Measurements from ENCODE around the gene ARHGAP31.
"Not testable (repeated sequence)": the region's sequence is repeated elsewhere in the genome, so short reads cannot be mapped to it uniquely, and the experiment has no call there.

The ARHGAP31 gene

DNA sequence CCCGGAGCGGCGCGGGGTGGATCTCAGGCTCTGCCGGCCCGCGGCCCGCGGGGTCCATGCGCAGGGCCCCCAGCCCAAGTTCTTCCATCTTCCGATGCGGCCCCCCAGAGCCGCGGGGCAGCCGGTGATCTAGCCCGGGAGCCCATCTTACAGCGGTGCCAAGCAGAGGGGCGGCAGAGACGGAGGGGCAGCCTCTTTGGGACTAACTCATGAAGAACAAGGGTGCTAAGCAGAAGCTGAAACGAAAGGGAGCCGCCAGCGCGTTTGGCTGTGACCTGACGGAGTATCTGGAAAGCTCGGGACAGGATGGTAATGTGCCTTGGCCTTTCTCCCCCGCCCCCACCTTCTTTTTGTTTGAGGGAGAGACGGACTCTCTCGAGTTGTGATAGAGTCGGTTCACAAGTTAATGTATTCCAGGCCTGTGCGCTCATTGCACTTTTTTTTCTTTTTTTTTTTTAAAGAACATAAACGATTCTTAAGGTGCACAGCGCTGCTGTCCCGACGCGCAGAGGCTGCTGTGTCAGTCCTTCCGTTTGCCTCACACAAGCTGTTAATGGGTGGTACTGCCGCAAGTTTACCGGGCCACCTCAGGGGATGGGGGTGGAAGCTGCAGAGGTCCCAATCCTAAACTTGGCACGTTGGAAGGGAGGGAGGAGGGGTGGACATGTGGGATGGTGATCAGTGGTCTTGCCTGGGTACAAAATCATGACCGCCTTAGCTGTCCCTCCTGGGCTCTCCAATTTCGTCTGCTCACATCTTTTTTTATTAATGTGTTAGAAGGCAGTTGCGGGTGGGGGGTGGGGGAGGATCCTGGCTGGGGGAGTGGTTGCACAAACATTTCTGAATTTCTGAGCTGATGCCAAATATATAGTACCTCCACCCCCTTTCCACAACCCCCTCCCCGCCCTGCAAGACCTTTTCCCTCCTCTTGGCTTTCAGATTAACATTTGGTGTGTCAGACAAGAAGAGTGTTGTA, 801 bp downstream of the ARHGAP31 start:
- DNase-seq, result no peak

DNA sequence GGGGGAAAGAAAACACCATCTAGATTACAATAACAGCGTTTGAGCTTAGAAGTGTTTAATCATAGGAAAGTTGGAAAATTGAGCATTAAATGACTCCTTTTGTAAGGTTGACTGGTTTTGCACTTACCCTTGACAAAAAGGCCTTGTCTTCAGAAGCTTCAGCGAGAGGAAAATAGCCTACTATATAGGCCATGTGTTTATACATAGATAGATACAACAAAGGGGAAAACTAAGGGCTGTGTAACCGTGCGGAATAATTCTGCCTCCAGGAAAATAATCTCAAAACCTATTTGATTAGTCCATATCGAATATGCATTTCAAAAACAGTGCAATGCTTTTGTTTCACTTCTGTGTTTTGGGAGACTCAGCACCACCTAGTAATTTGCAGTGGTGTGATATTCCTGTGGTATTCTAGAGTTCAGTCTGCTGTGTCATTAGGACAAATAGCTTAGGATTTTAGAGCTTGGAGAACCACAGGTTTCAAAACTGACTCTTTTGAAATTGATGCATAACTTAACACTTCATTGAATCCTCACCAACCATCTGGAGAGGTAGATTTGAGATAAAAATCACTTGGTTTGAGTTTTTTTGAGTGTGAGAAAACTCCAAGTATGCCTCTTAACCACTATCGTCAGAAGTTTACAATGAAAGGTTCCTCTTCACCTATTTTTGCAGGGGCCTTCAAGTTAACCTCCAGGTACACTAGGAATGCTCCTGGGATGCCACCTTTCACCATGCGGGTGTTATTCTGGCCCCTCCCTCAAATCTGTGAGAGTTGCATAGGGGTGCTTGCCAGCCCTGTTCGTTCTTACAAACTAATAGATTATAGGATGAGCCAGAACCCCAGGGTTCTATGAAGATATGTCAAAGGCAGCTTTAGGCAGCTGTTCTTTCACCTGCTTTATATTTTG, 1.9 kb downstream of the ARHGAP31 start:
- no peak for DNase-seq

DNA sequence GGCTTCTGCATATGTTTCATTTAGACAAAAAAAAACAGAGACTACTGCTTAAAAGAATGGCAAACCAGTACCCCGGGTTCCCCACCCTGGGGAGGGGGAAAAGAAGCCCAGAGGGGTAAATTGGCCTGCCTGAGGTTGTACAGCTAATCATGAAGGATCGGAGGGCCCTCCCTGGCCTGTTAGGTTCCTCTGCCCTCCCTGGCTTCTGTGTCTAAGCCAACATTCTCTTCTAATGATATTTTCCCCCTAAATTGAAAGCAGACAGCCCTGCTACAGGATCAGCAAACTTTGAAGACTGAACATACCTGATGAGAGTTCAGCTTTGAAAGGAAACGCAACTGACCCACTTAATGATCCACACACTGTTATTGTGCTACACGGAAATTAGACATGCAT, 2.5 kb downstream of the ARHGAP31 start:
- DNase-seq, result no peak

DNA sequence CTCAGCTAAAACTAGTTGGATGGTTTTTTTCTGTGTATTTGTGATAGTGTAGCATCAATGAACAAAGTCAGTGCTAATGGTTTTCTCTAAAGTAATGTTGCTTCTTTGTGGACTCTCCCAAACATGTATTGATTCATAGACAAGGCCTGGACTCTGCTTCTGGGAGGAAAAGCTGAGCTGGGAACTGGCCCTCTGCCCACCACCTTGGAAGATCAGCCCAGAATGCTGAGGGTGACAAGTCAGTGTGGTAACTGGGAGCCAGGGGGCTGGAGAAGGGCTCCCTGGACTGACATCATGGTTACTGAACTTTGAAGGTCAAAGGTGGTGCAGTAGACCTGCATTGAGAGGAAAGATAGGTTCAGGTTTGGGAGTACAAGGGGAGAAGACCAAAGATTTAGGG, 3.0 kb downstream of the ARHGAP31 start:
- no peak for DNase-seq

DNA sequence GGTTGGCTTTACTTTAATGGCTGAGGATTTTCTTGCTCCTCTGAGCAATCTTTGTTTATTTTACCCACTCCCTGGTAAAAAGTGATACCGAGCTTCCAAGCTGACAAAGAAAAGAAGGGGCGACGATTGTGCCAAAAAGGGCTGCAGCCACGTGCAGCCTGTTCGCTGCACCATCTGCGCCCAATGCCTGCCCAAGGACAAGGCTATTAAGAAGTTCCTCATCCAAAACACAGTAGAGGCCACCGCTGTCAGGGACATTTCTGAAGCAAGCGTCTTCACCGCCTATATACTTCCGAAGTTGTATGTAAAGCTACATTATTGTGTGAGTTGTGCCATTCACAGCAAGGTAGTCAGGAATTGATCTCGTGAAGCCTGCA, 4.4 kb downstream of the ARHGAP31 start:
- DNase-seq, result no peak

DNA sequence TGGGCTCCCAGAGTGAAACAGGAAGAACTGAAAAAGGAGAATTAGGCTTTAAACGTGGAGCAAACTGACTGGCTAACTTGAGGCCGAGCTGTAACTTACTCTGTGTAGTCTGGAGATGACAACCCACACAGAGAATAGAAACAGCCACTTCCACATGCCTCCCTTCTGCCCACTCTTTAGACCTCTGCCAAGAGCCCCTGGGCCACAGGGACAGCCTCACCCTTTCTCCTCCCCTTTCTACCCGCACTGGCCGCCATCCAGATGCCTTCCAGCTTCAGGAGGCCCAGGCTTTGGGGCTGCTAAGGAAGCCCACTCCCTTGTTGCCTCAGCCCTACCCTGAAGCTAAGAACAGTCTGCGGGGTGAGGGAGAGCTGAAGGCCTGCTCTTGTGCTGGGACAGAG, 6.8 kb downstream of the ARHGAP31 start:
- no peak for DNase-seq

DNA sequence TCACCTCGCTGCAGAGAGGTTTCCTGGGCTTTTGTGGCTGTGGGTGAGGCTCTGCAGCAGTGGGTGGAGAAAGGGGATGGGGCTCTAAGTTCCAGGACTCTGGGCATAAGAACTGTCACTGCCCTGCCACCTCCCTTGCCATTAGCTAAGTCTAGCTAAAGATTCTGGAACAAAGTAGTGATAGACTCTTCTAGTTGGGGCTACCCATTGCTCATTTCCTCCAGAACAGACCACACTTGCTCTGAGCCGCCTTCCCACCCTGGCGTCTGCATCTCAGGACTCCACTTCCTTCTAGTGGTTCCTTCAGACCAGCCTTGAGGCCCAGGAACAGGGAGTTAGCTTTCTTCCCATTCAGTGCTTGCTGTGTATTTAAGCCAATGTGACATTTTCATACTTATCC, 7.5 kb downstream of the ARHGAP31 start:
- no peak for DNase-seq

DNA sequence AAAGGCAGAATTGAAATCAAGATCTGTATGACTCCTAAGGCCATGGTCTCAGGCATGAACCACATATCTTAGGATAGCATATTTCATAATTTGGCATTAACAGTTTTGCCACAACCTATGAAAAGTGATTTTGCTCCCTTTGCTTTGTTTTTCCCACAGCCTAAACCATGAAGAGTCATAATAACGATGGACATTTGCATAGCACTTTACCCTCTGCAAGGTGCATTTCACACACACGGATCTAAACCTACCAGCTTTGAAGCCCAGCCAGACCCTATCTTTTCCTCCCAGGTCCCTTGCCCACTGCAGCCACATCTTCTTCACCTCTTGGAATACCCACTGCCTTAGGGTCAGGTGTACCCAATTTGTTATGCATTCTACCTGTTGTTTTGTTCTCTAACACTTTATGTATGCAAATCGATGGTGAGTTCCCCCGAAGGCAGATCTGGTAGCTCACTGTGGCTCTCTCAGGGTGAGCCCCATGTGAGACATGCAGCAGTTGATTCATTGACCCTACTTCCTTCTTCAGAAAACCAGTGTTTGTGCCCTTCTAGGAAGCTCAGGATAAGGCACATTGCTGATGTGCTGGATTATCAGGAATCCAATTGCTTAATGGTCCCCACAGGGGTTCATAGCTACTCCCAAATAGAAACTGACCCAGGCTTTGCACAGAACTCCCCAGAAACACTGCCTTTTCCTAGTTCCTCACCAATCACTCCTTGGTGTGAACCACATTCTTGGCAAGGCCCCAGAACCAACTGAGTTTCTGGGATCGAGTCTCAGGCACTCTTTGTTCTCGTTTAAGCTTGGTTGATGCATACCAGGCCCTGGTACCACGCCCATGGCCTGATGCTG, 8.7 kb downstream of the ARHGAP31 start:
- no peak for DNase-seq

DNA sequence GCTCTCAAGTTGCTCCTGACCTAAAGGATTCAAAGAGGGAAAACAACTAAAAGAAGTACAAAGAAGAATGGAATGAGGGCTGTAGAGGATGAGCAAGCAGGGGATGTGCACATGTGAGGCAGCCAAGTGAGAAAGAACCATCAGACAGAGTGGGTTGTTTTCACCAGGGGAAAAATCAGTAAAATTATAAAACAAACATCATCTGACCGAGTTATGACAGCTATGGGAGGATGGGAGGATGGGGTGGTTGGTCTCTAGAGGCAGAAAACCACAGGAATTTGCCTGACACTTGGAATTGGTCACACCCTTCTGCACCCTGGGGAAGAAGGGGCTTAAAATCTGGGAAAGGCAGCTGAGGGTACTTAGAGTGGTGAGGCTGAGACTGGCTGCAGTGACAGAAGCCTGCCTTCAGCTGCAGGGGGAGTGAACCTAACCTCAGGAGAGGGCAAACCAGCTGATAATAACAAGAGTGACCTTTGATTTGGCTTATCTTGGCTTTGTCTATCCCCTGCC, 10.1 kb downstream of the ARHGAP31 start:
- no peak for DNase-seq

DNA sequence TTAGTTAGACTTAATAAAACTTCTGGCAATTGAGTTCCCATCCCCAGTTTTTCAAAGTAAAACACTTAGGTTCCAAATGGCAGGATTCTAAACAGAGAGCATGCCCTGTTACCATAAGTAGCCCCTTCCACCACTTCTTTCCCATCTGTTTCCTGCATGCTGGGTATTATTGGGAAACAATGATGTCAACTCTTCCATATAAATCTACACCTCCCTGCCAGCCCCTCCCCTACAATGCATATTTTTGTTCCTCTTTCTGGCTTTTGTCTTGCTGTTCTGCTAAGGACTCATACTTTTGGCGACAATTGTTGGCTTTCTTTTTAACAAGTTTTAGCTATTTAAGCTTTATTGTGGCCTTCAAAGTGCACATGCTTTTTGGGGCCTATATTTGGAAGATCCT, 11.1 kb downstream of the ARHGAP31 start:
- DNase-seq, result no peak

DNA sequence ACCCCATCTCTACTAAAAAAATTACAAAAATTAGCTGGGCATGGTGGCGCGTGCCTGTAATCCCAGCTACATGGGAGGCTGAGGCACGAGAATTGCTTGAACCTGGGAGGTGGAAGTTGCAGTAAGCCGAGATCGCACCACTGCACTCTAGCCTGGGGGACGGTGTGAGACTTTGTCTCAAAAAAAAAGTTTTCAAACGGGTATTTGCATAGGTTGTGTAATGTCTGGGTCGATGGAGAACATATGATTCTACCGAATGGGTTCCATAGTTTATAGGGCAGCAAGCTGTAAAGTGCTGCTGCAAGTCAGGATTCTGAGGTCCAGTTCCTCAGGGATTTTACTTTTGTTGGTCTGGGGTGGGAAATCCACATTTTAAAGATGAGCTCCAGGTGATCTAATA, 12.2 kb downstream of the ARHGAP31 start:
- DNase-seq, result not testable (repeated sequence)

DNA sequence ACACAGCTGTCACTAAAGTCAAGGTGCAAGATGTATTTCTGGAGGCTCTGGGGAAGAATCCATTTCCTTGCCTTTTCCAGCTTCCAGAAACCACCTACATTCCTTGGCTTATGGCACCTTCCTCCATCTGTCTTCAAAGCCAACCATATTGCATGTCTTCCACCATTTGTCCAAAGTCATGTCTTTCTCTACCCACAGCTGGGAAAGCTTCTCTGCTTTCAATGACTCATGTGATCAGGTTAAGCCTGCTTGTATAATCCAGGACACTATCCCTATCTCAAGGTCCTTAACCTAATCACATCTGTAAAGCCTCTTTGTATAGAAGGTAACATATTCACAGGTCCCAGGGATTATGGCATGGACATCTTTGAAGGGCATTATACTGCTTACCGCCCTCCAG, 14.2 kb downstream of the ARHGAP31 start:
- no peak for DNase-seq

DNA sequence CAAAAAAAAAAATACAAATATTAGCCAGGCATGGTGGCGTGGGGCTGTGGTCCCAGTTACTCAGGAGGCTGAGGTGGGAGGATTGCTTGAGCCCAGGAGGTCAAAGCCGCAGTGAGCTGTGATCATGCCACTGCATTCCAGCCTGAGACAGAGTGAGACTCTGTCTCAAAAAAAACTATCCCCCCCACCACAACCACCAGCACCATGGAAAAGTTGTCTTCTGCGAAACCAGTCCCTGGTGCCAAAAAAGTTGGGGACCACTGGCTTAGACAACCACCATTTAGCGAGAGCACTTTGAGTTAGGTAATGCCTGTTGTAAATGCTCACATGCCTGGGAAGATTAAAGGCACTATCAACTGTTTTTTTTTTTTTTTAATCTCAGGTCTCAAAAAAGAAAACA, 15.4 kb downstream of the ARHGAP31 start:
- no peak for DNase-seq

DNA sequence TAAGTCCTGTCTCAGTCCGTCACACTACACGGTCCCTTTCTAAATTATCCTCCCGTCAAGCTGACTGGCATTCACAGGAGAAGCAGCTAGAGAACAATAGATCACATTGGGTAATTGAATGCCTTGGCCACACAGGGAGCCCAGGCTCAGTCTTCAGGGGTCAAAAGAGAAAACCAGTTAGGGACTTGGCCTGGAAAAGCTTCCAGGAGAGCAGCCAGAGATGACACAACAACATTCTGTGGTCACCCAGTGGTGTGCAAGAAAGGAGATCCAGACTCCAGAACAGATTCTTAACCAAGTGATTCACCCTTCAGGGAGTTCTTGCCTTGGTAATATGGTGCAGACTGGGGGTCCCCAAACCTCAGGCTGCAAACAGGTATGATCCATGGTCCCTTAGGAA, 15.9 kb downstream of the ARHGAP31 start:
- no peak for DNase-seq

DNA sequence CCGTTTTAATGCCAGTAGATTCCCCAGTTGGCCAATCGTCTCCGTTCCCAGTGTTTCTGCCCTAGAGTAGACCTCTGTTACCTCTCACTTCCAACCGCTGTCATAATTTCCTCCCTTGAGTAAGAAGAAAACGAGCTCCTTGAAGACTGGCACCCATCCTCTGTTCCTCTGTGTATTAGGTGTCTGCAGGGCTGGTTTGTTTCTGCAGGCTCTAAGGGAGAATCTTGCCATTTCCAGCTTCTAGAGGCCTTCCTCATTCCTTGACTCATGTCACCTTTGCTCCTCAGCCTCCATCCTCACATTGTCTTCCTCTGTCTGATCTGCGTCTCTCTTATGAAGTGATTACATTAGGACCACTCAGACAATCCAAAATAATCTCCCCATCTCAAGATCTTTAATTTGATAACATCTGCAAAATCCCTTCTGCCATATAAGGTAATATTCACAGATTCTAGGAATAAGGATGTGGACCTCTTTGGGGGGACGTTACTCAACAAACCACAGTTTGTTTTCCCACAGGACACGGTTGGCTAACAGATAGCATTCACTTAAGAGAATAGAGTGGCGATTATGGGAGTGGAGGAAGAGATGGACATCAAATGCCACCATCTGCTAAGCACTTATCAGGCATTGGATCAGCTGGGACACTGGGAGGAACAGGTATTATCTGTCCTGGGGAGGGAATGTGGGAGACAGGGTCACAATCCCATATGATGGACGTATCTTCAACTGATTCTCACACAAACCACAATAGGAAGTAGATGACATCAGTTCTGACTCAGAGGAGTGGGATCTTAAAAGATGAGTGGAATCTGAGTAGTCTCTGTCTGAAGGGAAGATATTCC, 17.1 kb downstream of the ARHGAP31 start:
- no peak for DNase-seq

DNA sequence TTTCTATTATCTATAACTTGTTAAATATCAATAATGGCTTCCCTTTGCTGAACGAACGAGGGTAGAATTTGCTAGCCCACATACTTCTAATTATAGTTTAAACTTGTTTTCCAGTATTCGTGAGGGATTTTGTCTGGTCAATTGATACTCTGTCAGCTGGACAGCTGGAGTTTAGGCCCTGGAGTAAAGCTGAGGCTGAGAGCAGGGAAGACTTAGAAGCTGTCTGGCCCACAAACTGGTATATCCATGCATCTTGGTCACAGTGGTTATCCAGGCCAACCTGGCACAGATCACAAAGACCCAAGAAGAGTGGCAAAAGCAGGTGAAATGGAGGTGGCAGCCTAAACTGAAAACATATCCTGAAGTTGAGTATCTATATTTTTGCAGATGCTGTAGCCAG, 19.3 kb downstream of the ARHGAP31 start:
- no peak for DNase-seq

DNA sequence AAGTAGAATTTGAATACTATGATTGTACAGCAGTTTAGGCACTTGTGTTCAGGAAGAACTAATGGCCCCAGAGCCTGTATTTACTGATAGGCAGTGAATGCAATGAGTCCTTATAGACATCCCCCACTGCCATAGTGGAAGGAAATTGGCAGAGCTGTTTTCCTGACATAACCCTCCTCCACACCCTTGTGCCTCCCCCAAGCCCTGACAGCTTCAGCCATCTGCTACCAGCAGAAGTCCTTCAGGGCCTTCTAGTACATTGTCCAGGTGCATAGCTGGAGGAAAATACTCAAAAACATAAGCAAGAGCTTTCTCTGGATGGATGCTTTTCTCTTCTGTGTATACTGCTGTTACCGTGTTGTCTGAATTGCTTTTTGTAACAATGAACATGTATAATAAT, 20.6 kb downstream of the ARHGAP31 start:
- DNase-seq, result no peak

DNA sequence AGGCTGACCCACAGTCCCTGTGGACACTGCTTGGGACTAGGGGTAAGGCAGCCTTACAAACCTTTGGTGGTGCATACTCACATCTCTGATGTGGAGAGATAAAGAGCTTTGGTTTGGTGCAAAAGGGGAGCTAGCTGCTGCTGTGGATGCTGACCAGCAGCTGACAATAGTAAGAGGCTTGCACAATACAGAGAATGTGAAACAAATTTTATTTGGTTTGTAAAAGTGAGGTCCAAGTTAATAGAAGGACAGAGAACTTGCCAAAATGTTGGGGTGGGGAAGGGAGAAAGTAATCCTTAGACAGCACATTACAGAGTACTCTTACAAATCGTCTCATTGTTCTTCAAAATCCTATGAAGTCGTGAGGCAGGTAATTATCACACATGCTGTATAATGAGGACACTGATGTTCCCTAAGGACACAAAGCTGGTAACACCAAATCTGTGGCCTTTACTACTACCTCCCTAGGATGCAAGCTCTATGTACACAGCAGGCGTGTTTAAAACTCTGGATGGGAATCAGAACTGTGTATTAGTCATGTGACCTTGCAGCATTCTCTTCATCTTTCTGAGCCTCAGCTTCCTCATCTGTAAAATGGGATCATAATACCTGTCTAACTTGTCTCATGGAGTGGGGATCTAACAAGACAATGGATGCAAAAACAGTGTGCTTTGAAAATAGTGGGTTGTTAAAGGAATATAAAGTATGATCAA, 21.6 kb downstream of the ARHGAP31 start:
- no peak for DNase-seq

DNA sequence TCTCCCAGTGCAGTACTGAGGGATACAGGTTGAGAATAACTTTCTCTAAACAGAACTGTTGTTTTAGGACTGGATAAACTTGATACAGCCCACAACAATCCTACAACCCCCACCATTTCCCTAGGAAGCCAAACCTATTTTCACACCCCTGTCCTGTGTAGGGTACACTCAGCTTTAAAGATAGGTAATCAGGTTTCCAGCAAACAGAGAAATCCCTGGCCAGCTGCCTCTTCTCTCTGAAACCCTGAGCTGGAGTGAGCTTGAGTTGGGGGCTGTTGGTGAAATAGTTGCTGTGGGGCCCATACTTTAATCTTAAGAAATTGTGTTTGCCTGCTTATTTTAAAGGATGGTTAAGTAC, 22.1 kb downstream of the ARHGAP31 start:
- no peak for DNase-seq

DNA sequence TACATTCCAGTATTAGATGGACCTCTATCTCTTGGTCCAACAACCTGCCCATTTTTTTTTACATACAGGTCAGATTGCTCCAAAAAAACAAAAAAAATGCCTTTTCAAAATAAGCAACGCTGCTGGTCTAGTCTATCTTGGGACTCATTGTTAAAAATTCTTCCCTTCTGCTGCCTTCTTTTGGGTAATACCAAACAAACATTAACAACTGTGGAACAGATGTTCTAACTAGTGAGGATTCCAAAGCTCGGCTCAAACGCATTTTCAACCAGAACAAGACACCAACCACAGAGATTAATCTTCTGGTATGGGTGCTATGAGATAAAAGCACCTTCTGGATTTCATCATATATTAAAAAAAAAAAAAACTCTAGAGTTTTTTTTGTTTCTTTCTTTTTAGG, 24.7 kb downstream of the ARHGAP31 start:
- DNase-seq, result no peak

DNA sequence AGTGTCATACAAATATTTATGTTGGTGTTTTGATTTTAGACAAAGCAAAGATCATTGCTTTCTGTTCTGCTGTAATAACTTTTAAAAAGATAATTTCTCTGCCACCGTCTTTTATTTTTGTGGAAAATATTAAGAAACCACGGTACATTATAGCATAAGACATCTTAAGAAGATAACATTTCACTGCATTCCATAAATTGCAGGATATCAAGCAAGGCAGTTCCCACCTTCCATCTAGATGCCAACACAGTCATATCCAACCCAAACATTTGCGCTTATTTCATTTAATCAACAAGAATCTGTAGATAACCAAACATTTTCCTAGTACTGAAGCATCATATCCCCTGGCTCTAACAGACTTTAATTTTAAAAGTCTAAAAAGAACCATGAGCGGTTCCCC, 25.1 kb downstream of the ARHGAP31 start:
- no peak for DNase-seq

Data from DMS79 (cell line).